Measurements from ENCODE around the gene PDCD2L. TPM values are rescaled to one million over a fixed set of nuclear protein-coding genes. Genes with fewer than 3 reads are reported as not detected.

The PDCD2L gene
- total RNA-seq, 1 experiment from 2014 or later = 43.3 TPM

DNA sequence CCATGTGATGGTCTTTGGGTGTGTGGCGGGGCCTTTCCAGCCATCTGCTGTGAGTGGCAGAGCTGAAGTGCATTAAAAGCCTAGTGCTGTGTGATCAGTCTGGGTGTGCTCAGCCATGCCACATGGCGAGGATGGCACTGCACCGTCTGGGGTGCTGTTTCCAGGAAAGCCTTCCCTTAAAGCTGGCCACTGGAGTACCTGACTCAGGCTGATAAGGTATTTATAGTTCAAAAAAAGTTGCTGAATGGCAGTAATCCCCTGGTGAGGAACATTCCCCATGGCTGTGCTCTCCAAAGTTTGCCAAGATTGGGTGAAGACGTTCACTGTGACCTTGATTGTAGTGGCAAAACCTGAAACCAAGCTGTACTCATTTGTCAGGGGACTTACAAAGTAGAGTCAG is 33.2 kb upstream of the PDCD2L start:
- H3K14ac ChIP-seq (ENCODE audit: insufficient read depth, low read length) = no peak overlapping the region
- H4K91ac ChIP-seq (ENCODE audit: insufficient read length, low read depth, low read length) = no peak overlapping the region
- H3K79me1 ChIP-seq (ENCODE audit: insufficient read depth, low read depth, low read length, poor library complexity, severe bottlenecking) = peaks cover 11% of the 10 kb centered on the region
- H3K9me3 ChIP-seq (ENCODE audit: control insufficient read depth, low read depth, low read length) = no peaks in the 10 kb centered on the region
- peaks cover 1% of the 10 kb centered on the region for H3K23me2 ChIP-seq (ENCODE audit: insufficient read length, low read depth, low read length, poor library complexity, severe bottlenecking)
- H2BK20ac ChIP-seq (ENCODE audit: low read depth, low read length, poor library complexity, severe bottlenecking) = no peak overlapping the region
- Mint-ChIP-seq H3K4me3 (no peak overlapping the region), H3K27me3 (ENCODE audit: low read depth) (no peaks in the 10 kb centered on the region), H3K27ac (no peak overlapping the region), H3K36me3 (ENCODE audit: insufficient read depth in 1 of 3, low read depth in 3 of 3) (peaks cover 49 to 85% (median 84%) of the 10 kb centered on the region in 3 experiments), H3K9me3 (no peaks in the 10 kb centered on the region), H3K4me1 (peaks cover 9% of the 10 kb centered on the region in 2 experiments)
- no CpG with 5 or more reads among the region's 4 CpGs for WGBS (ENCODE audit: extremely low coverage, insufficient read length, low lambda C conversion rate)
- no peak overlapping the region for H3K4me2 ChIP-seq (ENCODE audit: insufficient read depth, insufficient read length, low read length)
- TF ChIP-seq, protein P1, sequence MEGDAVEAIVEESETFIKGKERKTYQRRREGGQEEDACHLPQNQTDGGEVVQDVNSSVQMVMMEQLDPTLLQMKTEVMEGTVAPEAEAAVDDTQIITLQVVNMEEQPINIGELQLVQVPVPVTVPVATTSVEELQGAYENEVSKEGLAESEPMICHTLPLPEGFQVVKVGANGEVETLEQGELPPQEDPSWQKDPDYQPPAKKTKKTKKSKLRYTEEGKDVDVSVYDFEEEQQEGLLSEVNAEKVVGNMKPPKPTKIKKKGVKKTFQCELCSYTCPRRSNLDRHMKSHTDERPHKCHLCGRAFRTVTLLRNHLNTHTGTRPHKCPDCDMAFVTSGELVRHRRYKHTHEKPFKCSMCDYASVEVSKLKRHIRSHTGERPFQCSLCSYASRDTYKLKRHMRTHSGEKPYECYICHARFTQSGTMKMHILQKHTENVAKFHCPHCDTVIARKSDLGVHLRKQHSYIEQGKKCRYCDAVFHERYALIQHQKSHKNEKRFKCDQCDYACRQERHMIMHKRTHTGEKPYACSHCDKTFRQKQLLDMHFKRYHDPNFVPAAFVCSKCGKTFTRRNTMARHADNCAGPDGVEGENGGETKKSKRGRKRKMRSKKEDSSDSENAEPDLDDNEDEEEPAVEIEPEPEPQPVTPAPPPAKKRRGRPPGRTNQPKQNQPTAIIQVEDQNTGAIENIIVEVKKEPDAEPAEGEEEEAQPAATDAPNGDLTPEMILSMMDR (conservative IDR thresholded peaks at IDR 0.05) = no peak
- H3K18ac ChIP-seq (ENCODE audit: insufficient read length, low read depth, low read length) = no peak overlapping the region
- H2BK15ac ChIP-seq (ENCODE audit: low read depth, low read length) = no peak overlapping the region
- H3K27me3 ChIP-seq (ENCODE audit: insufficient read depth, low read length) = no peaks in the 10 kb centered on the region
- peaks cover 3% of the 10 kb centered on the region for H4K20me1 ChIP-seq (ENCODE audit: control insufficient read depth, insufficient read depth, insufficient read length)
- H2BK5ac ChIP-seq (ENCODE audit: insufficient read length, low read length) = no peak overlapping the region
- H3K23ac ChIP-seq (ENCODE audit: insufficient read length, low read depth, low read length) = no peak overlapping the region
- no peak overlapping the region for H3T11ph ChIP-seq (ENCODE audit: low read length)
- no peak overlapping the region for H2AFZ ChIP-seq (ENCODE audit: low read length)
- no peak overlapping the region for H4K5ac ChIP-seq (ENCODE audit: insufficient read length, low read depth, low read length)
- peaks cover 3% of the 10 kb centered on the region; the same call in 1 of the 2 replicates for H3K79me2 ChIP-seq (ENCODE audit: insufficient read depth, low read length)
- no peak overlapping the region for H4K8ac ChIP-seq (replicated peaks; ENCODE audit: insufficient read length, low read depth, low read length)
- no peak overlapping the region for H2BK120ac ChIP-seq (ENCODE audit: low read depth, low read length, poor library complexity, severe bottlenecking)
- no peak overlapping the region for H2AK5ac ChIP-seq (ENCODE audit: insufficient read length, low read length)
- no peak overlapping the region for H3K9ac ChIP-seq (ENCODE audit: extremely low read depth, insufficient read length, low read length)
- H3K4me1 ChIP-seq (ENCODE audit: insufficient read depth, low read length) = peaks cover 2% of the 10 kb centered on the region; the same call in 1 of the 2 replicates
- no peak overlapping the region for H3K4ac ChIP-seq (ENCODE audit: low read depth, low read length)
- H2BK12ac ChIP-seq (ENCODE audit: insufficient read length, low read depth, low read length) = no peak overlapping the region
- H3K56ac ChIP-seq (ENCODE audit: insufficient read length, low read depth, low read length) = no peak overlapping the region
- no peak overlapping the region for H3K27ac ChIP-seq (ENCODE audit: insufficient read length, low read depth, low read length)
- DNase-seq = no peak
